Measurements from ENCODE around the gene DLL1.

DNA sequence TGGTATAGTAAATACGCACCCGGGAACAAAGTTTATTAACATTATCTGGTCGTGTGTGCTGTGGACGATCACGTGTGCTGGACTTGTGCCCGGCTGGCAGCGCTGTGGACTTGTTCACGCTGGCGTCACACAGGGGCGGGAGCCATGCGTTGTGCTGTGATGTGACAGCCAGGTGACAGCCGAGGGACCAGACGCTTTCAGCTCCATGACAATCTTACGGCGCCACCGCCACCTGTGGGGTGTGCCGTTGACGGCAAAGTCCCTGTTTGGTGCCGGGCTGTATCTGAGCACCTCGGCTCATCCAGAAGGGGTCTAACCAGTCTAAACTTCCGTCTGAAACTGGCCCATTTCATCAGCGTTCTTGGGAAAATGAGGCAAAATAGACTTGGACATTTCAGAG, 25.2 kb downstream of the DLL1 start:
- TF ChIP-seq, protein P1, sequence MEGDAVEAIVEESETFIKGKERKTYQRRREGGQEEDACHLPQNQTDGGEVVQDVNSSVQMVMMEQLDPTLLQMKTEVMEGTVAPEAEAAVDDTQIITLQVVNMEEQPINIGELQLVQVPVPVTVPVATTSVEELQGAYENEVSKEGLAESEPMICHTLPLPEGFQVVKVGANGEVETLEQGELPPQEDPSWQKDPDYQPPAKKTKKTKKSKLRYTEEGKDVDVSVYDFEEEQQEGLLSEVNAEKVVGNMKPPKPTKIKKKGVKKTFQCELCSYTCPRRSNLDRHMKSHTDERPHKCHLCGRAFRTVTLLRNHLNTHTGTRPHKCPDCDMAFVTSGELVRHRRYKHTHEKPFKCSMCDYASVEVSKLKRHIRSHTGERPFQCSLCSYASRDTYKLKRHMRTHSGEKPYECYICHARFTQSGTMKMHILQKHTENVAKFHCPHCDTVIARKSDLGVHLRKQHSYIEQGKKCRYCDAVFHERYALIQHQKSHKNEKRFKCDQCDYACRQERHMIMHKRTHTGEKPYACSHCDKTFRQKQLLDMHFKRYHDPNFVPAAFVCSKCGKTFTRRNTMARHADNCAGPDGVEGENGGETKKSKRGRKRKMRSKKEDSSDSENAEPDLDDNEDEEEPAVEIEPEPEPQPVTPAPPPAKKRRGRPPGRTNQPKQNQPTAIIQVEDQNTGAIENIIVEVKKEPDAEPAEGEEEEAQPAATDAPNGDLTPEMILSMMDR (conservative IDR thresholded peaks at IDR 0.05) = no peak
- TF ChIP-seq ZFX (IDR thresholded peaks at IDR 0.05) = no peak

Measured in C4-2B (cell line).